Bronchial epithelial cell (primary cell): ENCODE data around the gene PSEN2. TPM values are rescaled to one million over a fixed set of nuclear protein-coding genes. Genes with fewer than 3 reads are reported as not detected.
"Not testable (repeated sequence)": the region's sequence is repeated elsewhere in the genome, so short reads cannot be mapped to it uniquely, and the experiment has no call there.

Experiments
- DNase-seq: peaks from one replicate; pipeline ENCODE4 v3.0.0-alpha.2; 2010; ENCODE audit warnings: low read depth
- FAIRE-seq: peaks from 2 replicates; lab custom pipeline; 2011; peaks lifted over from hg19 to GRCh38; lab: Jason Lieb, UNC
- H3K27me3 ChIP-seq: 2 replicates; pipeline ENCODE4 v1.5.1; 2011; ENCODE audit warnings: low read length; ENCODE audit not compliant: control insufficient read depth, insufficient read depth
- H3K36me3 ChIP-seq: 2 replicates; pipeline ENCODE4 v1.5.1; 2011; ENCODE audit warnings: low read length; ENCODE audit not compliant: control insufficient read depth, insufficient read depth
- H3K4me3 ChIP-seq: 2 replicates; pipeline ENCODE4 v1.5.1; 2011; ENCODE audit warnings: mild to moderate bottlenecking, low read depth, low read length, control low read depth
- total RNA-seq: library from RNA; depleted of rRNA; stranded (reverse); fragments of >200 nt; gene quantifications from 2 replicates; pipeline ENCODE4 v1.2.1, GENCODE V29; 2014
- TF ChIP-seq, protein P1 (sequence below): IDR thresholded peaks from 2 replicates; pipeline ENCODE4 v1.5.1; 2011; ENCODE audit warnings: mild to moderate bottlenecking, moderate library complexity, low read length, control low read depth, inconsistent platforms; ENCODE audit not compliant: insufficient read depth, severe bottlenecking

PSEN2 gene
- total RNA-seq, 1 donor from 2014 or later, result 20.3 TPM

DNA sequence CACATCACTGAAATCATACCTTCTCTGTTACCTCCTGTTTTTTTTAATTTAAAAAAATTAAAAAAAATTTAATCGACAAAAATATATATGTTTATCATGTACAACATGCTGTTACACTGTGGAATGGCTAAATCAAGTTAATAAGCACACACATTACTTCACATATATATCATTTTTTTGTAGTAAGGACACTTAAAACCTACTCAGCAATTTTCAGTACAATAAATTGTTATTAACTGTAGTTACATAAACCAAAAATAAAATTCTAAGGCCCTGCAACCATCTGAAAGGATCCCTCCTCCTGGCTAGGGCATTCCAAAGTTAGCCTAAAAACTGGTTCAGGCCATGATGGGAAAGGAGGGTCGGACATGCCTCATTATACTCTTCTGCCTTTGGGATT, 46.1 kb downstream of the PSEN2 start:
- H3K36me3 ChIP-seq, result no peaks in the 10 kb centered on the region
- TF ChIP-seq, protein P1, sequence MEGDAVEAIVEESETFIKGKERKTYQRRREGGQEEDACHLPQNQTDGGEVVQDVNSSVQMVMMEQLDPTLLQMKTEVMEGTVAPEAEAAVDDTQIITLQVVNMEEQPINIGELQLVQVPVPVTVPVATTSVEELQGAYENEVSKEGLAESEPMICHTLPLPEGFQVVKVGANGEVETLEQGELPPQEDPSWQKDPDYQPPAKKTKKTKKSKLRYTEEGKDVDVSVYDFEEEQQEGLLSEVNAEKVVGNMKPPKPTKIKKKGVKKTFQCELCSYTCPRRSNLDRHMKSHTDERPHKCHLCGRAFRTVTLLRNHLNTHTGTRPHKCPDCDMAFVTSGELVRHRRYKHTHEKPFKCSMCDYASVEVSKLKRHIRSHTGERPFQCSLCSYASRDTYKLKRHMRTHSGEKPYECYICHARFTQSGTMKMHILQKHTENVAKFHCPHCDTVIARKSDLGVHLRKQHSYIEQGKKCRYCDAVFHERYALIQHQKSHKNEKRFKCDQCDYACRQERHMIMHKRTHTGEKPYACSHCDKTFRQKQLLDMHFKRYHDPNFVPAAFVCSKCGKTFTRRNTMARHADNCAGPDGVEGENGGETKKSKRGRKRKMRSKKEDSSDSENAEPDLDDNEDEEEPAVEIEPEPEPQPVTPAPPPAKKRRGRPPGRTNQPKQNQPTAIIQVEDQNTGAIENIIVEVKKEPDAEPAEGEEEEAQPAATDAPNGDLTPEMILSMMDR, result no peak
- no peaks in the 10 kb centered on the region for H3K27me3 ChIP-seq
- FAIRE-seq (no peak), DNase-seq (no peak)
- no peak overlapping the region for H3K4me3 ChIP-seq

GRCh38 chr1:226919587-226919986, 49.2 kb downstream of the PSEN2 start:
- TF ChIP-seq, protein P1, result no peak
- no peaks in the 10 kb centered on the region for H3K27me3 ChIP-seq
- FAIRE-seq (no peak), DNase-seq (no peak)
- no peak overlapping the region for H3K4me3 ChIP-seq
- H3K36me3 ChIP-seq, result no peaks in the 10 kb centered on the region

DNA sequence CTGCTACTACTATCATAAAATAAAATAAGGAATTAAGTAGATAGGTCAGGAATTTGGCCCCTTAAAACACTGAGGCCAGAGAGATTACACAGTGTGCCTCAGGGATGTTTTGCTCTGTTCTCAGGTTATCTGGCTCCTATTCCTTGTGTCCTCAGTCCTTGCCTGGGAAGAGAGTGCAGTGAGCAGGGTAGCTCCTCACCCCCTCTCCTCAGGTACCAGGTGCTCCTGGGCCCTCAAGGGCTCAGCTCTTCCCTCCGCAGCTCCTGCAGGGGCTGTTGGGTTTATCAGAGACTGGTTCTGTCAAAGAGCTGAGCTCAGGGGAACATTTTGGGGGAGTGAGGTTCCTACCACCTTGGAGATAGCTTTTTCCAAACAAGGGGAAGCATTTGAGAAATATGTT, 49.6 kb downstream of the PSEN2 start:
- no peak for FAIRE-seq
- no peak for DNase-seq
- Histone ChIP-seq H3K27me3 (no peaks in the 10 kb centered on the region), H3K4me3 (no peak overlapping the region), H3K36me3 (no peaks in the 10 kb centered on the region)
- TF ChIP-seq, protein P1, result no peak

- Histone ChIP-seq H3K36me3 (no peaks in the 10 kb centered on the region), H3K4me3 (no peak overlapping the region), H3K27me3 (no peaks in the 10 kb centered on the region)
- FAIRE-seq (no peak), DNase-seq (no peak)
- TF ChIP-seq, protein P1, result no peak
Measured at GRCh38 chr1:226920446-226920894, 50.1 kb downstream of the PSEN2 start.

DNA sequence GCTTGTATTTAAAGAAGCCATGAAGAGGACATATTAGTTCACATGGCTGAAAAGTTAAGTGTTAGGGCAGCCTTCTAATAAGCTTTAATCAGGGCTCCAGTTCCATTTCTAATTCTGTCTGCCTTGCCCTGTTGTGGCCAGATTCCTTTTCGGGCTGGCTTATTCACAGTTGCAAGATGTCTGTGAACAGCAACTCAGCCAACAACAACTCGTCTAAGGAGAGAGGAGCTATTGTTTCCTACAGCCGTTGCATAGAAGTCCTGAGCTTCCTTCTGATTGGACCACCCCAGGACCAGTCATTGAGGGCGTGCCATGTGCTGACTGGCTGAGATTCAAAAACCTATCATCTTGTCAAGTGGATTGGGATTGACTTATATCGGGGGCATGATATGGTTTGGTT, 51.1 kb downstream of the PSEN2 start:
- DNase-seq (no peak), FAIRE-seq (no peak)
- TF ChIP-seq, protein P1, result no peak
- no peaks in the 10 kb centered on the region for H3K36me3 ChIP-seq
- no peak overlapping the region for H3K4me3 ChIP-seq
- H3K27me3 ChIP-seq, result no peaks in the 10 kb centered on the region

GRCh38 chr1:226929260-226930111, 59.1 kb downstream of the PSEN2 start:
- not testable (repeated sequence) for FAIRE-seq, H3K27me3 ChIP-seq, H3K4me3 ChIP-seq, DNase-seq, H3K36me3 ChIP-seq
